NCI-H1092 treated with DMSO at 0.1 percent for 48 hours (cell line): ENCODE data around the gene PAK5.
A peak's percentile ranks its signal among the peaks of the same experiment; 100 is the strongest.
"Not testable (repeated sequence)": the region's sequence is repeated elsewhere in the genome, so short reads cannot be mapped to it uniquely, and the experiment has no call there.

Experiments used
- DNase-seq: peaks from one replicate; lab custom pipeline; 2025; lab: John Stamatoyannopoulos, UW

PAK5 gene

DNA sequence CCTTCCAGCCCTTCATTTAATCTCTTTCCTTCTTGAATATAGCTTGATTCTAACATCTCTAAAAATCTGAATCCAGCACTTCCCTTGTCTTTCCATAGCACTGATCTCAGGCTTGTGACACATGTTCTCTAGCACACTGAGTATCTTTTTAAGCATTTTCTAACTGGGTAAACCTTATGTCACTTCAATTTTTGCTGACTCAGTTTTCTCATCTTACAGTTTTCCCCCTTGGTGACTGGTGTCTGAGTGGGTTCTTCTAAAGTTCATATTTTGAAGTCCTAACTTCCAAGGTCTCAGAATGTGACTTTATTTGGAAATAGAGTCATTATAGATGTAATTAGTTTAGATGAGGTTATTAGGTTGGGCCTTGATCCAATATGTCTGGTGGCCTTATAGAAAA lies 153.9 kb downstream of the PAK5 start:
- DNase-seq, result no peak

GRCh38 chr20:9677100-9677623 lies 161.7 kb downstream of the PAK5 start:
- no peak for DNase-seq

GRCh38 chr20:9672981-9673380 lies 165.9 kb downstream of the PAK5 start:
- no peak for DNase-seq

DNA sequence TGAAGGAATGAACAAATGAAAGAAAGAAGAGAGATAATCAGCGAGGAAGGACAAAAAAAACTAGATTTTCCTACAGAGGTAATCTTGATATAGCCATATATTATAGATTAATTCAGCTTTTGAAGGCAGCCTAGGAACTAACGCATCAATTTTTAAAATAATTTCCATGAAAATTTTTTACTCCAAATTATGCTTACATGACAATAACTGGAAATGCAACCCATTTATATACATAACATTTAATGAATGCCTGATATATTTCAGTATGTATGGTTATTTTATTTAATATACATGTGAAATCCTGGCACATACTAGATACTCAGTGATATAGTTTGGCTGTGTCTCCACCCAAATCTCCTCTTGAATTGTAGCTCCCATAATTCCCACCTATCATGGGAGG lies 166.8 kb downstream of the PAK5 start:
- DNase-seq, result no peak

GRCh38 chr20:9668381-9668780 lies 170.5 kb downstream of the PAK5 start:
- no peak for DNase-seq

DNA sequence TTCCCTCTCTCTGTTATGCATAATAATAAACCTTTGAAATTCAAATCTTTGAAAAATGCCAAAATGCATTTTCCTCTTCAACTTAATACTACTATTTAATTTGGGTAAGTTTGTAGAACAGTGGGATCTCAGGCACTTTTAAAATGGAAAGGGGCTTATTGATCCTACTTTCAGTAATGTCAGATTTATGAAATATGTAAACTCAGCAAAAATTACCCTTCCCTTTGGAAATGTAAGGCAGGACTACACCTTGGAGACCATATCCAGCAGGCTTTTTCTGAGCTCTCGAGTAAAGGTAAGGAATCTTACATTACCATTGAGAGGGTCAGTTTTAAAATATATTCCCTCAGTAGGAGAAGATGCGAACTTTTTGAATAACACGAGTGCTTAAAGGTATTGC lies 175.5 kb downstream of the PAK5 start:
- no peak for DNase-seq

GRCh38 chr20:9660236-9660868 lies 178.5 kb downstream of the PAK5 start:
- no peak for DNase-seq

DNA sequence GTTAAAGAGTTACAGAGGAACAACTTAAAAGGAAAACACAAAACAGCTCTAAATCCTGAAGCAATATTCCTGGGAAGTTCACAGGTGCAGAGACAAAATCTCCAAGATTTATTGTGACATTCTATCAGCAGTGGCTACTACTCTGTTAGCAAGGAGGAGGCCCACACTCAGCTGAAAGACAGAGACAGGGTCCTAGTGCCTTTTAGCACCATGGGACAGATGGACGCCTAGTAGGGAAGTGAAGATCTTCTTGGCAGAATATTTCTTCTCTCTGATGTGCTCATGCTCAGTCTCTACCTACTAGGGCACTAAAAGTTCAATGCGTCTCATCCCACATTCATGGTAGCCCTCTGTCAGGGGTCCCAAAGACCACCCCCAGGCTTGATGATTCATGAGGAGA lies 191.1 kb downstream of the PAK5 start:
- DNase-seq, result no peak

DNA sequence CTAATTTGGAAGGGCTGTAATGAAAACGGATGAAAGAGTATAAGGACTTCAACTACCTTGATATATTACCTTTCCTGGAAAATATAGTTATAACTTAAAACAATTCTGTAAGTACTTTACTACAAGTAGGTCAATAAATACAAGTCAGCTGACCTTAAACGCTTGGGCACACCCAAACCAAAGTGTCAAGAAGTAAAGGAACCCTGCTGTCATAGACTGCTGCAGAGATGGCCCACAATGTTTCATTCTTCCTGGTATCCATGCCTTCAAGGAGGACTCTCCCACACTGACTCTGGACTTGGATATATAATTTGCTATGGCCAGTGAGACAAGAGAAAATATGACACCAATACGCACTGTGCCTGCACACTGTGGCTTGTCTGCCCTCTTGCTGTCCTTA lies 192.5 kb downstream of the PAK5 start:
- DNase-seq, result no peak

DNA sequence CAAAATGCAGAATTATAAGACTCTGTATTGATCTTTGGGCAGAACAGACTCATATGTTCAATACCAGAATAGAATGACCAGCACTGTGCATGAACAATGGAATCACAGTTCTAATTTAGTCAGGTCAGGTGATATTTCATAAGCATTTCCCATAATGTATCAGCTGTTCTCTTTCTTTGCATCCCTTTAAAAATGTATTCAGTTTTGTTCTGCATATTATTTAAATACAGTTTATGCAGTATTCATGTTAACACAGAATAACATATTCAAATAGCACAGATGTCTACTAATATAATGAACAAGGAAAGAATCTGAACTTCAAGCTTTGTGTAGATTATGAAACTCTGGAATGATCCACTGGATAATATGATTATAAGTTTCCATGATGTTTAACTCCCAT lies 196.0 kb downstream of the PAK5 start:
- no peak for DNase-seq

- DNase-seq, result not testable (repeated sequence)
Observed at GRCh38 chr20:9641499-9642000, 197.3 kb downstream of the PAK5 start.

DNA sequence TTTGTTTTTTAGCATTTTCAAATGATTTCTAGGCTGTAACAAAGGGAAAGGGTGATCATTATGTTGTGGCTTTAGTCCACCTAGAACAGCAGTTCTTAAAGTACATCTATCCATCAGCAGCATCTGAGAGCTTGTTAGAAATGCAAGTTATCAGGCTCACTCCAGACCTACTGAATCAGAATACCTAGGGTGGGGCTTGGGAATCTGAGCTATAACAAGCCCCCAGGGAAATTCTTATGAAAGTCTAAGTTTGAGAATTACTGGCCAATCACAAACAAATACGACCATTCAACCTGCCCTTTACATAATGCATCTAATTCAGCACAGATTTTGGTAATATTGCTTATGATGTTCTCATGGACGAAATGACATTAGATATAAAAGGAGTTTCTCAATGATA lies 201.0 kb downstream of the PAK5 start:
- no peak for DNase-seq

DNA sequence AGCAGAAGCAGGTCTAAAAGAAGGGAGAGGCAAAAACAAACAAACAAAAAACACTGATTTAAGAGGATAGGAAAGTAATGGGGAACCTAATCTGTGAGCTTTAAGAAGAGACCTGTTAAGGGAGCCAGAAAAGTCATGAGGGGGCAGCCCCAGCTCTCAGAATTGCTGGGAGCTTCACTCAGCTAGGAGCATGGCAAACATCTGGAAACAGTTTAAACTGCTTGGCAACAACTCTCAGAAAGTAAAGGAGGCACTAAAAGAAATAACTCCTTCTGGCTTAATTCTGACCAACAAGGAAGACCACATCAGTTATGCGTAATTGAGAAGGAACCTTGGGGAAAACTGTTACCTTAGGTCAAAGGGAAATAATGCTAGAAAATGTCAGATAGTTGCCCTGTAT lies 203.1 kb downstream of the PAK5 start:
- no peak for DNase-seq

GRCh38 chr20:9634327-9634726 lies 204.5 kb downstream of the PAK5 start:
- DNase-seq, result no peak

DNA sequence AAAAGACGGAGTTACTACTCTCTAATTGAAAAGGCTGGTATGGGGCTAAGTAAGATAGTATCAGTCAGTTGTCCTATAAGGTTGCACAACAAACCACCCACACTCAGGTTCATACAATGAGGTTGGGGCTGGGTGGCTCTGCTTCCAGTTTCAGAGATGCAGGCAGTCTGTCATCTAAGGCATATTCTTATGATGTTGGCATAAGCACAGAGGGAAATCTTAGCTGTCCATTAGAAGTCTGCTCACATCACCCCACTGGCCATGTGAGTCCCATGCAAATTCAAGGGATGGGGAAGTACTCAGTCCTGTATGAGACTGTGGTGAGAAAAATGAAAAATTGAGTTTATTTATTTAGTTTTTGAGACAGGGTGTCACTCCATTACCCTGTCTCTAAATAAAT lies 205.9 kb downstream of the PAK5 start:
- DNase-seq, result no peak

- DNase-seq, result no peak
Observed at GRCh38 chr20:9632265-9632664, 206.6 kb downstream of the PAK5 start.

- DNase-seq, result no peak
Observed at GRCh38 chr20:9630554-9630953, 208.3 kb downstream of the PAK5 start.

- DNase-seq, result no peak
Observed at GRCh38 chr20:9629831-9630230, 209.0 kb downstream of the PAK5 start.

DNA sequence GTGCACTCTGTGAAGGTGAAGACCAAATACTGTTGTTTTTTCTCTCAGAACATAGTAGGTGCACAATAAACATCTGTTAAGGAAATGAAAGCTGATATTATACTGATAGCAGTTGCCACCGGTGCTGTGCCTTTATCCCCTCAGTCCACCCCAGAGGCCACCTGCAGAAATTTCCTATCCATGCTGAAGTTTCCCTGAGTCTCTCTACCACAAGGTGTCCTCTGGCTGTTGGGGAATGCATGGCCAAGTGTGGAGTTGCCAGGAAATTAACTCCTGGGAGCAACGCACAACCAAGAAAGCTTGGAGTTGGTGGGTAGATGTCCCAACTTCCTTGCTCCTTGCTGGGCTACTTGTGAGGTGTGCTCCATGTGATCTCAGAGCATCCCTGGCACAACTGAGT lies 210.3 kb downstream of the PAK5 start:
- DNase-seq, result no peak

GRCh38 chr20:9628141-9628540 lies 210.7 kb downstream of the PAK5 start:
- DNase-seq, result no peak

GRCh38 chr20:9627219-9627618 lies 211.7 kb downstream of the PAK5 start:
- DNase-seq, result no peak

DNA sequence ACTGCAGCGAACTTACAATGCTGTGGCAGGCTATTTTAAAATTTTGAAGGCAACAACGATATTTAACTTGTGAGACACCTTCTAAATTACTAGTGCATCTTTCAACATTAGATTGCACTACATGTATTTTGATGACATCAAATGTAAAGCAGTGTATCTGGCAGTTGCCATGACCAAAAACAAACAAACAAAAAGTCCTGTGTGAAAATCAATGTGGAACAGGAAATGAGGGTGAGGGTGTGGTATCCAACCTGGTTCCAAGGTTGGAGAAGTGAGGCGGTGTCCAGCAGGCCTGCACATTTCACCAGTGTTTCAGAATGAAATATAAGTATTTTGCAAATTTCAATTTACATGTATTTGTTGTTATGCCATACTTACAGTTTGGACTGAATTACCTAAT lies 212.5 kb downstream of the PAK5 start:
- DNase-seq, result no peak

DNA sequence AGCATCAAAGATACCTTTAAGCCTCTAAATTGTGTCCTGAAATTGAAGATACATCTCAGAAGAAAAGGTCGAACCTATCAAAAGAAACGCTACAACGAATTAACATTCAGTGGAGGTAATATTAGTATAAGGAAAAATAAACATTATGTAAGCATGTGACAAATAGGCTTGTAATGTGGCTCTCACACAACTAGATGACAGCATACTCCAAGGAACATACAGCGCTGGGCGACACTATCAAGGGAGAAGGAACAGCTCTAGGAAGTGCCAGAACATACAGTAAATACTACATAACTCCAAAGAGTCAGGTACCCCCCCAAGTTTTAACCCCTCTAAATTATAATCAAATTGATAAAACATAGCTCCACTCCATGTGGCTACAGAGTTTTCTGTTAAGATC lies 220.9 kb downstream of the PAK5 start:
- DNase-seq, result peak; percentile 63

- peak; percentile 63 for DNase-seq
Observed at GRCh38 chr20:9616833-9617461, 221.9 kb downstream of the PAK5 start.
